Measurements from ENCODE around the gene TAF4B.
"Not testable (repeated sequence)": the region's sequence is repeated elsewhere in the genome, so short reads cannot be mapped to it uniquely, and the experiment has no call there.

TAF4B gene

GRCh38 chr18:26307161-26307773 lies 81.0 kb downstream of the TAF4B start:
- peak in 1 of 2 donors; percentile 8 for DNase-seq

- DNase-seq = no peak
These were observed 83.0 kb downstream of the TAF4B start for GRCh38 chr18:26309281-26309680.

- DNase-seq = no peak
These were observed 86.0 kb downstream of the TAF4B start for GRCh38 chr18:26312199-26312598.

- DNase-seq = no peak
These were observed 91.2 kb downstream of the TAF4B start for GRCh38 chr18:26317398-26317797.

- DNase-seq = no peak
These were observed 94.4 kb downstream of the TAF4B start for GRCh38 chr18:26320686-26321085.

GRCh38 chr18:26322890-26323653 lies 96.8 kb downstream of the TAF4B start:
- no peak for DNase-seq

GRCh38 chr18:26325771-26326170 lies 99.5 kb downstream of the TAF4B start:
- DNase-seq = no peak

- no peak for DNase-seq
These were observed 100.8 kb downstream of the TAF4B start for GRCh38 chr18:26327062-26327461.

- DNase-seq = no peak
These were observed 106.7 kb downstream of the TAF4B start for GRCh38 chr18:26332991-26333390.

GRCh38 chr18:26335156-26335555 lies 108.9 kb downstream of the TAF4B start:
- no peak for DNase-seq

- DNase-seq = no peak
These were observed 109.6 kb downstream of the TAF4B start for GRCh38 chr18:26335571-26336487.

- DNase-seq = no peak
These were observed 110.3 kb downstream of the TAF4B start for GRCh38 chr18:26336572-26336971.

GRCh38 chr18:26342646-26343045 lies 116.4 kb downstream of the TAF4B start:
- DNase-seq = no peak

- no peak for DNase-seq
These were observed 124.7 kb downstream of the TAF4B start for GRCh38 chr18:26350961-26351360.

GRCh38 chr18:26356045-26356785 lies 130.0 kb downstream of the TAF4B start:
- no peak for DNase-seq

- no peak for DNase-seq
These were observed 131.7 kb downstream of the TAF4B start for GRCh38 chr18:26357960-26358359.

- no peak for DNase-seq
These were observed 135.8 kb downstream of the TAF4B start for GRCh38 chr18:26362021-26362420.

- no peak for DNase-seq
These were observed 141.2 kb downstream of the TAF4B start for GRCh38 chr18:26367425-26367824.

GRCh38 chr18:26370037-26370436 lies 143.8 kb downstream of the TAF4B start:
- DNase-seq = no peak

- no peak for DNase-seq
These were observed 149.9 kb downstream of the TAF4B start for GRCh38 chr18:26376105-26376504.

- no peak for DNase-seq
These were observed 152.5 kb downstream of the TAF4B start for GRCh38 chr18:26378701-26379100.

- DNase-seq = not testable (repeated sequence)
These were observed 155.3 kb downstream of the TAF4B start for GRCh38 chr18:26381555-26381954.

All from activated CD4-positive, alpha-beta T cell treated with anti-CD3 and anti-CD28 coated beads for 4 hours (primary cell).